Liver (tissue), 4 donors: ENCODE results near the gene EPB41L3. TPM values are rescaled to one million over a fixed set of nuclear protein-coding genes. Genes with fewer than 3 reads are reported as not detected.

Experiments used
- polyA plus RNA-seq, 2 donors: library from polyadenylated mRNA; stranded (reverse) in 1 of 2; unstranded in 1 of 2; fragments of 200-250 nt in 1 of 2; fragments of >200 nt in 1 of 2; fragmentation: Nextera tagmentation in 1 of 2; extraction: Ambion mirVana in 1 of 2; gene quantifications; one replicate each; pipeline versions ENCODE4 v1.2.1 to v1.2.3, GENCODE V29; 2013 to 2015
- total RNA-seq, 2 donors: library from RNA; depleted of rRNA; stranded (reverse); fragments of >200 nt; gene quantifications; one replicate each; pipeline ENCODE4 v1.2.3, GENCODE V29; 2014
- donor health status: healthy.
- donor health status: healthy.
- donor health status: healthy.

EPB41L3 gene
- total and polyA plus RNA-seq, 4 donors, result 1.4 to 14.5 (median 5.1) TPM

Other genes starting within 250 kb of the EPB41L3 start
- gene ZBTB14, start 248.3 kb downstream of the EPB41L3 start, total RNA-seq, result 1 to 10 TPM; 5.6 to 6.9 TPM
- gene ZBTB14, start 248.3 kb downstream of the EPB41L3 start, polyA plus RNA-seq, result 1 to 10 TPM; 2.2 to 3.3 TPM